ENCODE measurements around the gene ANKIB1.

GRCh38 chr7:92421676-92422435 lies 176.1 kb downstream of the ANKIB1 start:
- TF ChIP-seq POLR2AphosphoS5 (IDR thresholded peaks at IDR 0.05; ENCODE audit: low read depth, low read length) (no peak), CTCF (IDR thresholded peaks at IDR 0.05) (no peak), JUND (IDR thresholded peaks at IDR 0.05) (no peak), CHD2 (IDR thresholded peaks at IDR 0.05; ENCODE audit: low read length, partially characterized antibody) (no peak), EZH2phosphoT487 (IDR thresholded peaks at IDR 0.05; ENCODE audit: borderline replicate concordance, low read depth) (no peak), REST (IDR thresholded peaks at IDR 0.05; ENCODE audit: low read depth, low read length) (no peak), RFX5 (IDR thresholded peaks at IDR 0.05; ENCODE audit: low read length) (no peak), EP300 (IDR thresholded peaks at IDR 0.05; ENCODE audit: borderline replicate concordance in 1 of 2, low read depth in 1 of 2, low read length in 1 of 2) (no peak)
